COR-L47 (cell line): ENCODE results near the gene FSCN2.
"Not testable (repeated sequence)": the region's sequence is repeated elsewhere in the genome, so short reads cannot be mapped to it uniquely, and the experiment has no call there.

Source experiments
- DNase-seq: peaks from one replicate; lab custom pipeline; 2025; lab: John Stamatoyannopoulos, UW

The FSCN2 gene

GRCh38 chr17:81579821-81580321 is 51.7 kb downstream of the FSCN2 start:
- no peak for DNase-seq

- DNase-seq, result no peak
These were observed 52.3 kb downstream of the FSCN2 start for GRCh38 chr17:81580481-81580880.

- no peak for DNase-seq
These were observed 53.6 kb downstream of the FSCN2 start for GRCh38 chr17:81581758-81582157.

GRCh38 chr17:81582341-81582740 is 54.2 kb downstream of the FSCN2 start:
- DNase-seq, result no peak

GRCh38 chr17:81582749-81583148 is 54.6 kb downstream of the FSCN2 start:
- DNase-seq, result no peak

GRCh38 chr17:81583589-81584342 is 55.6 kb downstream of the FSCN2 start:
- DNase-seq, result no peak

- not testable (repeated sequence) for DNase-seq
These were observed 56.6 kb downstream of the FSCN2 start for GRCh38 chr17:81584771-81585170.

- DNase-seq, result no peak
These were observed 57.9 kb downstream of the FSCN2 start for GRCh38 chr17:81586096-81586495.
